Mucosa of gallbladder (tissue), 1 donor: ENCODE measurements around the gene KRTAP9-8. TPM values are rescaled to one million over a fixed set of nuclear protein-coding genes. Genes with fewer than 3 reads are reported as not detected.
"Not testable (repeated sequence)": the region's sequence is repeated elsewhere in the genome, so short reads cannot be mapped to it uniquely, and the experiment has no call there.

Experiments
- DNase-seq: peaks from one replicate; pipeline ENCODE4 v3.0.0-alpha.2; 2020; ENCODE audit warnings: low spot score
- total RNA-seq: library from RNA; stranded (reverse); gene quantifications from one replicate; pipeline ENCODE4 v1.2.1, GENCODE V29; 2021
- donor health status: DM: no; HTN: no; CAD: no.

Gene KRTAP9-8, protein sequence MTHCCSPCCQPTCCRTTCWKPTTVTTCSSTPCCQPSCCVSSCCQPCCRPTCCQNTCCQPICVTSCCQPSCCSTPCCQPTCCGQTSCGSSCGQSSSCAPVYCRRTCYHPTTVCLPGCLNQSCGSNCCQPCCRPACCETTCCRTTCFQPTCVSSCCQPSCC
- not detected for total RNA-seq

GRCh38 chr17:41237949-41238437, at the start of gene KRTAP9-8:
Gene KRTAP9-8, plus strand, starts transcription at chr17:41237999. Its CDS starts 53 bp downstream, at chr17:41238052.
- not testable (repeated sequence) for DNase-seq

DNA sequence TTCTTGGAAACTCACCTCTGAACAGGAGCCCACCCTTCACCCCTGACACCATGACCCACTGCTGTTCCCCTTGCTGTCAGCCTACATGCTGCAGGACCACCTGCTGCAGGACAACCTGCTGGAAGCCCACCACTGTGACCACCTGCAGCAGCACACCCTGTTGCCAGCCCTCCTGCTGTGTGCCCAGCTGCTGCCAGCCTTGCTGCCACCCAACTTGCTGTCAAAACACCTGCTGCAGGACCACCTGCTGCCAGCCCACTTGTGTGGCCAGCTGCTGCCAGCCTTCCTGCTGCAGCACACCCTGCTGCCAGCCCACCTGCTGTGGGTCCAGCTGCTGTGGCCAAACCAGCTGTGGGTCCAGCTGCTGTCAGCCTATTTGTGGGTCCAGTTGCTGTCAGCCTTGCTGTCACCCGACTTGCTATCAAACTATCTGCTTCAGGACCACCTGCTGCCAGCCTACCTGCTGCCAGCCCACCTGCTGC, 47.9 kb upstream of the KRTAP9-8 start, which contains the start of gene KRTAP9-1:
KRTAP9-1 (plus strand) TSS at position 51 of the 482 bp plus-strand sequence; CDS start at position 51, 0 bp downstream.
- not testable (repeated sequence) for DNase-seq

GRCh38 chr17:41190328-41190727, 47.5 kb upstream of the KRTAP9-8 start:
- no peak for DNase-seq

GRCh38 chr17:41196068-41196467, 41.7 kb upstream of the KRTAP9-8 start:
- no peak for DNase-seq

DNA sequence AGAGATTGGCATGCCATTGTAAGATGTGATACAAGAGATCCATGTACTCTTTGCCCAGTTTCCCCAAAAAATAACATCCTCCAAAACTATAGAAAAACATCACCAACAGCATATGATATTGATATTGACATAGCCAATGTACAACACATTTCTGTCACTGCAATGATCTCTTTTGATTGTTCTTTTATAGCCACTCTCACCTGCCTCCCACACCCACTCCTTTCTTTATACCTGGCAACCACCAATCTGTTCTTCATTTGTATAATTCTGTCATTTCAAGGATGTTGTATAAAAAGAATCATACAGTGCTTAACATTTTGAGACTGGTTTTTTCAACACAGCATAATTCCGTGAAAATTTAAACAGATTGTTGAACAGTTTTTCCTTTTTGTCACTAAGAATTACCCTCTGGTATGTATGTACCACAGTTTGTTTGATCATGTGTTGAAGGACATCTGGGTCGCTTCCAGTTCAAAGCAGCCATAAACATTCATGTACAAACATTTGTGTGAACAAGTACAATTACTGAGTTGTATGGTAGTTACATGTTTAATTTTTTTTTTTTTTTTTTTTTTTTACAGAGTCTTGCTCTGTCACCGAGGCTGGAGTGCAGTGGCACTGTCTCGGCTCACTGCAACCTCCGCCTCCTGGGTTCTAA, 38.2 kb upstream of the KRTAP9-8 start:
- no peak for DNase-seq

- no peak for DNase-seq
Measured at GRCh38 chr17:41211845-41212466, 25.8 kb upstream of the KRTAP9-8 start.

- DNase-seq: no peak
Measured at GRCh38 chr17:41212524-41213169, 25.2 kb upstream of the KRTAP9-8 start.

GRCh38 chr17:41215681-41216080, 22.1 kb upstream of the KRTAP9-8 start:
- no peak for DNase-seq

- DNase-seq: no peak
Measured at GRCh38 chr17:41223821-41224220, 14.0 kb upstream of the KRTAP9-8 start.

GRCh38 chr17:41226051-41226450, 11.7 kb upstream of the KRTAP9-8 start:
- DNase-seq: no peak

DNA sequence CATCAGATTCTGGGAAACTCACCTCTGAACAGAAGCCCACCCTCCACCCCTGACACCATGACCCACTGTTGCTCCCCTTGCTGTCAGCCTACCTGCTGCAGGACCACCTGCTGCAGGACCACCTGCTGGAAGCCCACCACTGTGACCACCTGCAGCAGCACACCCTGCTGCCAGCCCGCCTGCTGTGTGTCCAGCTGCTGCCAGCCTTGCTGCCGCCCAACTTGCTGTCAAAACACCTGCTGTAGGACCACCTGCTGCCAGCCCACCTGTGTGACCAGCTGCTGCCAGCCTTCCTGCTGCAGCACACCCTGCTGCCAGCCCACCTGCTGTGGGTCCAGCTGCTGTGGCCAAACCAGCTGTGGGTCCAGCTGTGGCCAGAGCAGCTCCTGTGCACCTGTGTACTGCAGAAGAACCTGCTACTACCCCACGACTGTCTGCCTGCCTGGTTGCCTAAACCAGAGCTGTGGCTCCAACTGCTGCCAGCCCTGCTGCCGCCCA, 11.2 kb upstream of the KRTAP9-8 start, which contains the start of gene KRTAP9-2:
KRTAP9-2 (plus strand) TSS at position 51 of the 498 bp plus-strand sequence; CDS start at position 58, 7 bp downstream.
- not testable (repeated sequence) for DNase-seq

- DNase-seq: no peak
Measured at GRCh38 chr17:41230094-41230493, 7.7 kb upstream of the KRTAP9-8 start.

DNA sequence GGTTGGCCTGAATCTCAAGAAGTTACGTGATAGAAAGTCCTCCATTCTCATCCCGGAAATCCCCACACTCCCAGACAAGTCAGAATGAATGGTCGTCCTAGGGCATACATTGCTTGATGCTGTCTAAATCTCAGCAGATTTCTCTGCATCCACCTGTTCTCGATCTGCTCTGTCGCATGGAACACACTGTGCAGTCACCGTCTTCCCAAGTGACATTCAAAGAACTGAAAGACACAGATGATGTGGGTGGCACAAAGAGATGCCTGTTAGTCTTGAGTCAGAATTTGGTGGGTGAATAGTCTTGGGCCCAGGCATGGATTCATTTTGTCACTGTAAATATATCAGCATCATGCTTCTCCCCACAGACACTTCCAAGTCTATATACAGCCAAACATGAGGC, 6.1 kb upstream of the KRTAP9-8 start:
- DNase-seq: no peak

DNA sequence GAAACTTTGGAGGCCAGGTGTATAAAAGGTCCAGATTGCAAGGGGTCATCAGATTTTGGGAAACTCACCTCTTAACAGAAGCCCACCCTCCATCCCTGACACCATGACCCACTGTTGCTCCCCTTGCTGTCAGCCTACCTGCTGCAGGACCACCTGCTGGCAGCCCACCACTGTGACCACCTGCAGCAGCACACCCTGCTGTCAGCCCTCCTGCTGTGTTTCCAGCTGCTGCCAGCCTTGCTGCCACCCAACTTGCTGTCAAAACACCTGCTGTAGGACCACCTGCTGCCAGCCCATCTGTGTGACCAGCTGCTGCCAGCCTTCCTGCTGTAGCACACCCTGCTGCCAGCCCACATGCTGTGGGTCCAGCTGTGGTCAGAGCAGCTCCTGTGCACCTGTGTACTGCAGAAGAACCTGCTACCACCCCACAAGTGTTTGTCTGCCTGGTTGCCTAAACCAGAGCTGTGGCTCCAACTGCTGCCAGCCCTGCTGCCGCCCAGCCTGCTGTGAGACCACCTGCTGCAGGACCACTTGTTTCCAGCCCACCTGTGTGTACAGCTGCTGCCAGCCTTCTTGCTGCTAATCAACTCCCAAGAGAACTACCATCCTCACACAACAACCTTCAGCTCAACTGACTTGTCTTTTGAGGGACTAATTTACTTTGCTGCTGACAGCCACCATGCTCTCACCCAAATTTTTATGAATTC, 5.2 kb upstream of the KRTAP9-8 start, which contains the start of gene KRTAP9-3:
KRTAP9-3 (plus strand) TSS at position 51 of the 707 bp plus-strand sequence; CDS start at position 104, 53 bp downstream.
- DNase-seq: not testable (repeated sequence)

- DNase-seq: not testable (repeated sequence)
Measured at GRCh38 chr17:41237116-41237515, 683 bp upstream of the KRTAP9-8 start.

DNA sequence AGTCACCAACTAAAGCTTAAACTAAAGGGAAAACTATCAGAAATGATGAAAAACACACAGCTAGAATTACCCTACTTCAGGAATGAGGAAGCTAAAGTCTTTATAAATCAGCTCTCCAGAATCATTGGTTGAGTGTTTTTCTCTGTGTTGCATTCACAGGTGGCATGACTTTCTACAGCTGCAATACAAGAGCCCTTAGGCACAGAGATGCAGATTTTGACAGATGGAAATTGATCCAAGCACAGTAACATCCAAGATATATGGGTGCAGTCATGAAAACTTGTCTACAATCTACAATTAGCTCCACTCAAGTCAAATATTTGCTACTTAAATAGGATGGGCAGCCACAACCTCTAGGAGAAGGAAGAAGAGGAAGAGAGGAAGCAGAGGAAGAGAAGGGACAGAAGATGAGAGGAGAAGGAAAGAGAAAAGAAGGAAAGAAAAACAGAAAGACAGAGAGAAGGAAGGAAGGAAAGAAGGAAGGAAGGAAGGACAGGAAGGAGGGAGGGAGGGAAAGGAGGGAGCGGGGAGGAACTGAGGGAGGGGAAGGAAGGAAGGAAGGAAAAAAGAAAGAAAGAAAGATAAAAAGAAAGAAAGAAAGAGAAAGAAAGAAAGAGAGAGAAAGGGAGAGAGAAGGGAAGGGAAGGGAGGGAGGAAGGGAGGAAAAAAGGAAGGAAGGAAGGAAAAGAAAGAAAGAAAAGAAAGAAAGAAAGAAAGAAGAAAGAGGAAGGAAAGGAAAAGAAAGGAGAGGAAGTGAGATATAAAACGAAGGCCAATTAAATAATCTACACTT, 9.4 kb downstream of the KRTAP9-8 start:
- DNase-seq: not testable (repeated sequence)

DNA sequence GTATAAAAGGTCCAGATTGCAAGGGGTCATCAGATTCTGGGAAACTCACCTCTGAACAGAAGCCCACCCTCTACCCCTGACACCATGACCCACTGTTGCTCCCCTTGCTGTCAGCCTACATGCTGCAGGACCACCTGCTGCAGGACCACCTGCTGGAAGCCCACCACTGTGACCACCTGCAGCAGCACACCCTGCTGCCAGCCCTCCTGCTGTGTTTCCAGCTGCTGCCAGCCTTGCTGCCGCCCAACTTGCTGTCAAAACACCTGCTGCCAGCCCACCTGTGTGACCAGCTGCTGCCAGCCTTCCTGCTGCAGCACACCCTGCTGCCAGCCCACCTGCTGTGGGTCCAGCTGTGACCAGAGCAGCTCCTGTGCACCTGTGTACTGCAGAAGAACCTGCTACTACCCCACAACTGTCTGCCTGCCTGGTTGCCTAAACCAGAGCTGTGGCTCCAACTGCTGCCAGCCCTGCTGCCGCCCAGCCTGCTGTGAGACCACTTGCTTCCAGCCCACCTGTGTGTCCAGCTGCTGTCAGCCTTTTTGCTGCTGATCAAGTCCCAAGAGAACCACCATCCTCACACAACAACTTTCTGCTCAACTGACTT, 11.9 kb downstream of the KRTAP9-8 start, which contains the start of gene KRTAP9-4:
KRTAP9-4 (plus strand) TSS at position 51 of the 604 bp plus-strand sequence; CDS start at position 85, 34 bp downstream.
- DNase-seq: not testable (repeated sequence)

DNA sequence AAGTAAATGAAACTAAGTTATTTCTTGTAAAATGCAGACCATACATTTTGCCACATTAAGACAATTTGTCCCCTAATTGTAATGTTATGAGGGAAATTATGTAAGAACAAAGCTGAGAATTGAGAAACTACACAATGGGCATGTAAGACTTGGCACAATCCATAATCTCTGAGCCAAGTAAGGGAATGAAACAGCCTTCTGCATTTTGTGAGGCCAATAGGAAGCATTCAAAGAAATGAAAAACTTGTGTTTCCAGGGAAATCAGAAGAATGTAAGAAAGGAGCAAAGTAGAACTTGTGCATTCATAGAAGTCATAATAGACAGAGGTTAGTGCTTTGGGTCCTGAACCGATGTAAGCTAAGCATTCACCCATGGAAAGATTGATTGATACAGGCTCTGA, 13.5 kb downstream of the KRTAP9-8 start:
- DNase-seq: no peak

DNA sequence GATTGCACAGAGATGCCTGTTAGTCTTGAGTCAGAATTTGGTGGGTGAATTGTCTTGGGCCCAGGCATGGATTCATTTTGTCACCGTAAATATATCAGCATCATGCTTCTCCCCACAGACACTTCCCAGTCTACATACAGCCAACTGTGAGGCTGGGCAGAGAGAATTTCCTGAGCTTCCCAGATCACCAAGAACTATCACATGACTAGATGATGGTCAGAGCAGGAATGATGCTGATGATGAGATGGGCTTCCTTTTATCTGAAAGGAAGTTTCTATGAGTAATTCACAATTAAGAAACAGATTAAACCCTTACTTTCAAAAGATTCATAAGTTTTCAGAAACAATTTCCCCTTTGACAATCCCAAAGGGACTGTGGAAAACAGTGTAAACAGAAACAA, 17.1 kb downstream of the KRTAP9-8 start:
- DNase-seq: no peak
